Measurements from ENCODE around the gene SMIM8. TPM values are rescaled to one million over a fixed set of nuclear protein-coding genes. Genes with fewer than 3 reads are reported as not detected.

SMIM8 gene
- total RNA-seq, 1 experiment from 2014 or later, result 3.2 TPM

DNA sequence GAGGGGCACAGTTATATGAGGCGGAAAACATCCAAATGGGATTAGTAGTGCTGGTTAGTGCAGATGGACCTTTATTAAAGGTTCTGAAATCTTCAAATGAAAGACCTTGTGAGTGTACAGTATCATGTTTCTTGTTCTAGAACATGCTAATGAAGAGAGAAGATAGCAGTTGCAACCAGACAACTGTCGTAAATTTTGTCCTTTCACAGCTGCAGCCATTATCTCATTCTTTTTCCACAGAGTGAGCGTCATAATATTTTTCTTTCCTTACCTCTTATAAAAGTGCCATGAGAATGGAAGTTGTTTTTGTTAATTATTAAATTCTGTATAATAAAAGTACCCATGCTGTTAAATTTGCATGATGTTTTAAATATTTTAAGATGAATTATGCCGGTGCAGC is 17.8 kb downstream of the SMIM8 start:
- CTCF ChIA-PET, result interaction anchor here (0.6 to 1.8 kb wide), 3 partner anchors 12 to 53 kb away, joined by 3 to 7 read pairs (median 4); no protein-coding TSS in a partner anchor
- no TSS peak for BruUV-seq (replicated peaks)
- no peaks in the 10 kb centered on the region for H3K9me3 Mint-ChIP-seq (ENCODE audit: unreplicated experiment)
- H3K36me3 Mint-ChIP-seq (ENCODE audit: insufficient read depth, unreplicated experiment), result peaks cover 6% of the 10 kb centered on the region
- H3K4me3 Mint-ChIP-seq (ENCODE audit: unreplicated experiment), result no peak overlapping the region
- no peak for TF ChIP-seq CTCF (IDR thresholded peaks at IDR 0.05; ENCODE audit: unreplicated experiment)
- POLR2A ChIA-PET, result no interaction called here
- no peaks in the 10 kb centered on the region for H3K27me3 Mint-ChIP-seq (ENCODE audit: insufficient read depth, unreplicated experiment)
- H3K4me1 Mint-ChIP-seq (ENCODE audit: insufficient read depth, unreplicated experiment), result no peaks in the 10 kb centered on the region
- intact Hi-C loops (cut with micrococcal nuclease), result no loop called here
- no peak overlapping the region for H3K27ac Mint-ChIP-seq (ENCODE audit: low read depth, unreplicated experiment)
- DNase-seq (ENCODE audit: unreplicated experiment), result no peak

DNA sequence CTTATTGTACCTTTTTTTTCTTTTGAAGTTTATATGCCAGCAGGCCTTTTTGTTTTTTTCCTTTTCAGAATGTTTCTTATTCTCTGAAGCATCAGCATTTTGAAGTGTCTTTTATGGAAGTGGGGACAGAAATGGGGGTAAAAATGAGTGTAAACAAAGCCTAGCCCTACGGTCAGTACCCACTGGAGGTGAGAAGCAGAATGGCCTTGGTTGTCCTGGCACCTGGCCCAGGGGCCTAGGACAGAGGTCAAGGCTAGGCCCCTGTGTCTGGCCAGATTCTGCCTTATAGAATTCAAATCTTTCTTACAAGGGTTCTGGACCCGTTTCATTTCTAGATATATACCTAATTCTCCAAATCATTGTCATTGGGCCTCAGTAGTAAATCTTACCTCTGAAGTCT is 18.8 kb downstream of the SMIM8 start:
- Mint-ChIP-seq H3K27me3 (ENCODE audit: insufficient read depth, unreplicated experiment) (no peaks in the 10 kb centered on the region), H3K4me1 (ENCODE audit: insufficient read depth, unreplicated experiment) (no peaks in the 10 kb centered on the region), H3K36me3 (ENCODE audit: insufficient read depth, unreplicated experiment) (peaks cover 3% of the 10 kb centered on the region), H3K27ac (ENCODE audit: low read depth, unreplicated experiment) (no peak overlapping the region), H3K9me3 (ENCODE audit: unreplicated experiment) (no peaks in the 10 kb centered on the region), H3K4me3 (ENCODE audit: unreplicated experiment) (no peak overlapping the region)
- no peak for TF ChIP-seq CTCF (IDR thresholded peaks at IDR 0.05; ENCODE audit: unreplicated experiment)
- intact Hi-C loops (cut with micrococcal nuclease), result no loop called here
- ChIA-PET CTCF (no interaction called here), POLR2A (no interaction called here)
- no peak for DNase-seq (ENCODE audit: unreplicated experiment)
- BruUV-seq (replicated peaks), result no TSS peak

- BruUV-seq (replicated peaks), result no TSS peak
- no peaks in the 10 kb centered on the region for H3K36me3 Mint-ChIP-seq (ENCODE audit: insufficient read depth, unreplicated experiment)
Measured at GRCh38 chr6:87341899-87342298, 19.5 kb downstream of the SMIM8 start.

DNA sequence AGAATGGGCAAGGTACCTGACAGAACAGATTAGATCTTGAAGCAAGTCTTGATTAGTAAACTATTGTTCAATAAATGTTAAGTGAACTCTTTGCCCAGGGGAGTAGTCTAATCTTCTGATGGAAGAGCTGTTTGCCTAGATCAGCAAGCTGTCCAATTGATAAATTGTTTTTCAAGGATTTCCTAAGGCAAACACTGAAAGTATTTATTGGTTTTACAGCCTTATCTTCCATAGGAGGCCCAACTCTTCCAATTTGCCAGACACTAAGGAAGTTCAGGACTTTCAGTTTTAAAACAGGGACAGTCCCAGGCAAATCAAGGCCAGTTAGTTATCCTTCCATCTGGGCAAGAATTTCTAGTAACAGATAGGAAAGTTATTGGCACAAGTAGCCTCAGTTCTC is 20.4 kb downstream of the SMIM8 start:
- Mint-ChIP-seq H3K4me1 (ENCODE audit: insufficient read depth, unreplicated experiment) (no peaks in the 10 kb centered on the region), H3K27me3 (ENCODE audit: insufficient read depth, unreplicated experiment) (no peaks in the 10 kb centered on the region), H3K4me3 (ENCODE audit: unreplicated experiment) (no peak overlapping the region), H3K27ac (ENCODE audit: low read depth, unreplicated experiment) (no peak overlapping the region), H3K9me3 (ENCODE audit: unreplicated experiment) (no peaks in the 10 kb centered on the region), H3K36me3 (ENCODE audit: insufficient read depth, unreplicated experiment) (no peaks in the 10 kb centered on the region)
- intact Hi-C loops (cut with micrococcal nuclease), result no loop called here
- TF ChIP-seq CTCF (IDR thresholded peaks at IDR 0.05; ENCODE audit: unreplicated experiment), result no peak
- no peak for DNase-seq (ENCODE audit: unreplicated experiment)
- ChIA-PET CTCF (interaction anchor here (0.9 to 1.4 kb wide), 2 partner anchors 10 to 46 kb away, joined by 3 read pairs; no protein-coding TSS in a partner anchor), POLR2A (no interaction called here)
- no TSS peak for BruUV-seq (replicated peaks)

More at GRCh38 chr6:87341899-87342298, 19.5 kb downstream of the SMIM8 start:
- intact Hi-C loops (cut with micrococcal nuclease), result no loop called here
- no peaks in the 10 kb centered on the region for H3K27me3 Mint-ChIP-seq (ENCODE audit: insufficient read depth, unreplicated experiment)
- POLR2A ChIA-PET, result no interaction called here
- DNase-seq (ENCODE audit: unreplicated experiment), result no peak
- no peaks in the 10 kb centered on the region for H3K4me1 Mint-ChIP-seq (ENCODE audit: insufficient read depth, unreplicated experiment)
- no peaks in the 10 kb centered on the region for H3K9me3 Mint-ChIP-seq (ENCODE audit: unreplicated experiment)
- no peak overlapping the region for H3K4me3 Mint-ChIP-seq (ENCODE audit: unreplicated experiment)
- TF ChIP-seq CTCF (IDR thresholded peaks at IDR 0.05; ENCODE audit: unreplicated experiment), result no peak
- H3K27ac Mint-ChIP-seq (ENCODE audit: low read depth, unreplicated experiment), result no peak overlapping the region
- CTCF ChIA-PET, result interaction anchor here (0.6 kb wide), 1 partner anchor 220 kb away, joined by 3 read pairs; no protein-coding TSS in a partner anchor

Data from MCF 10A (cell line).